Measurements from ENCODE around the gene LRRC4C.

The LRRC4C gene

GRCh38 chr11:41250408-41250935 is 209.0 kb downstream of the LRRC4C start:
- Histone ChIP-seq H3K27me3 (ENCODE audit: insufficient read depth, low read length) (no peaks in the 10 kb centered on the region), H3K9me2 (ENCODE audit: low read depth, low read length) (no peaks in the 10 kb centered on the region), H3K9me3 (ENCODE audit: low read length) (no peaks in the 10 kb centered on the region), H3K36me3 (ENCODE audit: insufficient read depth, low read length) (no peaks in the 10 kb centered on the region), H3F3A (ENCODE audit: insufficient read depth, low read length) (no peaks in the 10 kb centered on the region), H3K4me2 (ENCODE audit: low read length) (no peak overlapping the region), H3K27ac (ENCODE audit: low read depth, low read length, poor library complexity, severe bottlenecking) (no peak overlapping the region), H2AFZ (ENCODE audit: low read length) (no peak overlapping the region), H3K4me3 (ENCODE audit: low read depth, low read length, poor library complexity, severe bottlenecking) (no peak overlapping the region), H4K20me1 (ENCODE audit: insufficient read depth, low read length) (no peaks in the 10 kb centered on the region), H3K4me1 (ENCODE audit: insufficient read depth, low read length, severe bottlenecking) (no peaks in the 10 kb centered on the region), H3K79me2 (ENCODE audit: insufficient read depth, low read length) (no peaks in the 10 kb centered on the region), H3K9ac (ENCODE audit: low read length) (no peak overlapping the region)
- no peak for TF ChIP-seq EZH2 (IDR thresholded peaks at IDR 0.05; ENCODE audit: borderline replicate concordance, low read length)
- no peak for TF ChIP-seq CTCF (IDR thresholded peaks at IDR 0.05; ENCODE audit: low read length)

GRCh38 chr11:41247621-41248020 is 211.8 kb downstream of the LRRC4C start:
- Histone ChIP-seq H3F3A (ENCODE audit: insufficient read depth, low read length) (no peaks in the 10 kb centered on the region), H2AFZ (ENCODE audit: low read length) (no peak overlapping the region), H3K9me3 (ENCODE audit: low read length) (no peaks in the 10 kb centered on the region), H3K27me3 (ENCODE audit: insufficient read depth, low read length) (no peaks in the 10 kb centered on the region), H3K9me2 (ENCODE audit: low read depth, low read length) (no peaks in the 10 kb centered on the region), H3K4me1 (ENCODE audit: insufficient read depth, low read length, severe bottlenecking) (no peaks in the 10 kb centered on the region), H3K79me2 (ENCODE audit: insufficient read depth, low read length) (no peaks in the 10 kb centered on the region), H3K36me3 (ENCODE audit: insufficient read depth, low read length) (no peaks in the 10 kb centered on the region), H3K4me3 (ENCODE audit: low read depth, low read length, poor library complexity, severe bottlenecking) (no peak overlapping the region), H3K4me2 (ENCODE audit: low read length) (no peak overlapping the region), H3K27ac (ENCODE audit: low read depth, low read length, poor library complexity, severe bottlenecking) (no peak overlapping the region), H4K20me1 (ENCODE audit: insufficient read depth, low read length) (no peaks in the 10 kb centered on the region), H3K9ac (ENCODE audit: low read length) (no peak overlapping the region)
- TF ChIP-seq CTCF (IDR thresholded peaks at IDR 0.05; ENCODE audit: low read length) (no peak), EZH2 (IDR thresholded peaks at IDR 0.05; ENCODE audit: borderline replicate concordance, low read length) (no peak)

- no peaks in the 10 kb centered on the region for H3K9me2 ChIP-seq (ENCODE audit: low read depth, low read length)
- H3K9me3 ChIP-seq (ENCODE audit: low read length), result no peaks in the 10 kb centered on the region
- no peak overlapping the region for H3K27ac ChIP-seq (ENCODE audit: low read depth, low read length, poor library complexity, severe bottlenecking)
- H3K27me3 ChIP-seq (ENCODE audit: insufficient read depth, low read length), result no peaks in the 10 kb centered on the region
- no peaks in the 10 kb centered on the region for H3F3A ChIP-seq (ENCODE audit: insufficient read depth, low read length)
- H3K4me1 ChIP-seq (ENCODE audit: insufficient read depth, low read length, severe bottlenecking), result no peaks in the 10 kb centered on the region
- H3K9ac ChIP-seq (ENCODE audit: low read length), result no peak overlapping the region
- no peaks in the 10 kb centered on the region for H4K20me1 ChIP-seq (ENCODE audit: insufficient read depth, low read length)
- no peak overlapping the region for H2AFZ ChIP-seq (ENCODE audit: low read length)
- no peaks in the 10 kb centered on the region for H3K36me3 ChIP-seq (ENCODE audit: insufficient read depth, low read length)
- no peak for TF ChIP-seq CTCF (IDR thresholded peaks at IDR 0.05; ENCODE audit: low read length)
- no peak for TF ChIP-seq EZH2 (IDR thresholded peaks at IDR 0.05; ENCODE audit: borderline replicate concordance, low read length)
- no peak overlapping the region for H3K4me2 ChIP-seq (ENCODE audit: low read length)
- H3K79me2 ChIP-seq (ENCODE audit: insufficient read depth, low read length), result no peaks in the 10 kb centered on the region
- H3K4me3 ChIP-seq (ENCODE audit: low read depth, low read length, poor library complexity, severe bottlenecking), result no peak overlapping the region
Measured at GRCh38 chr11:41246399-41246745, 213.1 kb downstream of the LRRC4C start.

Data from OCI-LY1 (cell line).